HG03108 (cell line): ENCODE measurements around the gene RAB4B.
"Not testable (repeated sequence)": the region's sequence is repeated elsewhere in the genome, so short reads cannot be mapped to it uniquely, and the experiment has no call there.

Source experiments
- ATAC-seq: cut with Tn5 transposase; IDR thresholded peaks from one replicate; pipeline ENCODE4 v1.9.1; 2021; ENCODE audit warnings: moderate library complexity; ENCODE audit not compliant: unreplicated experiment

The RAB4B gene

DNA sequence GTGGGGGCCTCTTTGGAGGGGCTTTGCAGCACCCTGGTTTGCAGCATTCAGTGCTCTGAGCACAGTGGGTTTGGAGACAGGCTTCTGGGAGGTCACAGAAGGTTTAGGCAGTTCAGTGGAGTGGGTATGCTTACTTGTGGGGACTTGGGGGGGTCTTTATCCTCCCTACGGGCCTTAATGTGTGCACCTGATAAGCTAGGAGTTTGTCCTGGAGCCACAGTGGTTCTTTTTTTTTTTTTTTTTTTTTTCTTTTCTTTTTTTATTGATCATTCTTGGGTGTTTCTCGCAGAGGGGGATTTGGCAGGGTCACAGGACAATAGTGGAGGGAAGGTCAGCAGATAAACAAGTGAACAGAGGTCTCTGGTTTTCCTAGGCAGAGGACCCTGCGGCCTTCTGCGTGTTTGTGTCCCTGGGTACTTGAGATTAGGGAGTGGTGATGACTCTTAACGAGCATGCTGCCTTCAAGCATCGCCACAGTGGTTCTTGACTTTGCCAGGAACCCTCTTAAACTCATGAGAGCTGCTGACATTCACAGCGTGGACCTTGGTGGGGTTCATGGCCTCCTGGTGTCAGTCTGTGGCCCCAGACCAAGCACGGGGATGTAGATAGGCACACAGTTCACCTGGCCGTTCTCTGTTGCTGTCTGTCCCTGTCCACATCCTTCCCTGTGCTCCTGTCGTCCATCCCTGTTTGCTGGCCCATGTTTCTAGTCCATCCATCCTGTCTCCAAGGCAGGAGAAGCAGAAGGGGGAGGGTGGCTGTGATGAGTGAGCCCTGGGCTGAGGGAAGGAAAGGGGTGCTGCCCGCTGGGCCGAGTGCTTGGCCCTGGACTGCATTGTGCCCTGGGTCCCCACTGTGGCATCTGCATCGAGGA is 23.6 kb downstream of the RAB4B start:
- no peak for ATAC-seq

DNA sequence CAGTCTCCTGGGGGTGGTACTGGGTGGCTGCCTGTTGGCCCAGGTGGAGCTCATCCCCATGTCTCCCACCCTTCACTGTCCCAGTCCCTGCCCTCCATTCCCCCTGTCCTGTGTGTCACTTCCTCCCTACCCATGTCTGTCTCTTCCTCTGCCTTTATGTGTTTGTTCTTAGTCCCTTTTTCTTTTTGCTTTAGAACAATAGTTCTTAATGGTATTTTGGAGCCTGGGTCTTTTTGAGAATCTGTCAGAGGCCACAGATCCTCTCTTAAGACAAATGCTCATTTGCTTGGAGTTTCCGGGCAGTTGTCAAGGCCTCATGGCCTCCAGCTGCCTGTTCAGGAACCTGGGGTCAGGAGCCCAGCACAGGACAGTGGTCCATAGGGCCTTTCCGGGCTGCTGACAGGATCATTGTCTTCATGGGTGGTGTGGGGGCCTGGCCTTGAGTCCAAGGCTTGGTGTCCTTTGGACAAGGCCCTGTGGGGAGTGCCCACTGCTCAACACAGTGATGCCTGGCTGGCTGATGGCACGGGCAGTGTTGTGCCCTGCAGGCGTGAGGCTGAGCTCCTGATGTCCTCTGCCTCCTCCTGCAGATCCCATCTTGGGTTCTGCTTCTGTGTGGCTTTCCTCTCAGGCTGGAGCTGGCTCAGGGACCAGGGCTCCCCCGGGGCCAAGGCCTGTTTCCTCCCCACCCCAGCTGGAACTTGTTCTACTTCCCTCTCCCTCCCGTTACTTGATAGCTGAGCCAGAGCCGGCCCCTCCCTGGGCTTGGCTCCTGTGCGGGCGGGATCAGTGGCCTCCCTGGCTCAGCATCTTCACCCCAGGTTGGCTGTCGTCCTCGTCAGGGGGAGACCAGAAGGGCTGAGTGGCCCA is 24.5 kb downstream of the RAB4B start:
- no peak for ATAC-seq

DNA sequence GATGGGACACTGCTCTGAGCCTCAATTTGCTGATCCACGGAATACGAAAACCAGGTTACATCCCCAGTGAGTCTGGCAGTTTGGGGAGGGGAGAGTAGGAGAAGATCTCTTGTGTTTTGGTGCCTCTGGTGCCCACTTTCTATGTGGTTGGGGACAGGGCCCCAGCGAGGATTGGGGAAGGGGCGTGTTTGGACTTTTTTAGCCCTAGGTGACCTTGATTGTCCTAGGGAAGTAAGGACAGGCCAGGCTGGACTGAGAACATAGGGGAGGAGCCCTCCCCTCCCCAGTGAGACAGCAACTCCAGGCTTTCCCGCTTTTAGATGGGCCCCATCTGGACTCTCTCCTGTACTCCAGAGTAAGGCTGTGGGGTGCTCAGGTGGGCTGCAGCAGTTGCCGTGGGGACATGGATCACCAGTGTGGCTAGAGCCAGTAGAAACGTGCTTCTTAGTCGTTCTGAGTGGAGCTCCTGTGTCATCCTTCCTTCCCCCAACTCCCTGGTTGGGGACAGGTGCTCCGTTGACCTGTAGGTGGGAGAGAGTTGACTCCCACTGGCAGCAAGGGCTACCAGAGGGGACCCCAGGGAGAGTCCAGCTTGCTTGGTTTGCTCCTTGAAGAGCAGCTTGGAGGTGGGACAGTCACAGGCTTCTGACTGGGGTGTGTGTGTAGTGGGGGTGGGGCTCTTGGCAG is 25.3 kb downstream of the RAB4B start:
- ATAC-seq = no peak

DNA sequence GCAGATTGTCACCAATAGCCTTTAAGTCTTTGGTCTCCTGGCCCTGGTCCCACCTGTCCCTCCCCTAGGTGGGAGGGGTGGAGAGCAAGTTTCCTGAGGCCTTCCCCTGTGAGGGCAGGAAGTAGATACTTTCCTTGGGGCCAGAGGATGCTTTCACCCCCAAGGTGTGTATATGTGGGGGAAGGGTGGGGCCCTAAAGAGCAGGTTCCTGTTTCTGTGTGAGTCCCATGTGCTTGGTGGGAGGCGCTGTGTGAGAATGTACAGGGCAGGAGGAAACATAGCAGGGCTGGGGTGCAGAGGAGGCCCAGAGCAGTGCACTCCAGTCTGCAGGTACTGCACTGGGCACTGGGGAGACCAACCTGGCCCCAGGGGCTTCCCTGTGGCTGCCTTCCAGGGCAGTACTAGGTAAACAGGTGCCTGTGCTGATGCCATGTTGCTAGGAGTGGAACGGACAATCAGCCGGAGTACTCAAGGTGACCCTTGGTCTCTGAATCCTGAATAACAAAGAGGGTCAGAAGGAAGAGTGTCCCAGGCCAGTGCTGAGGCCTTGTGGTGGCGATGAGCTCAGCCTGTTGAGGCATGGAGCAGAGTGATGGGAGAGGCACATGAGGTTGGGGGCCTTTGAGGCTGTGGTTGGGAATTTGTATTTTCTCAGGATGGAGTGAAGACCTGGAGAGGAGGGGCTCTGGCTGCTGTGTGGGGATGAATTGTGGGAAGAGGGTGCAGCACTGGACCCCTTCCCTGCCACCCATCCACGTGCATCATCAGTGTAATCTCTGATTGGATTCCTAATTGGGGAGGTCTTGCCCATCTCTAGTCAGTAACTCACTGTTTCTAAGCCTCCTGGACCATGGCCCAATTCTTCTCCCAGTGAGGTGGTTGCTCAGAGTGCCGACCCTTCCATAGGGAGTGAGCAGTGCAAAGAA is 26.1 kb downstream of the RAB4B start:
- ATAC-seq = no peak

DNA sequence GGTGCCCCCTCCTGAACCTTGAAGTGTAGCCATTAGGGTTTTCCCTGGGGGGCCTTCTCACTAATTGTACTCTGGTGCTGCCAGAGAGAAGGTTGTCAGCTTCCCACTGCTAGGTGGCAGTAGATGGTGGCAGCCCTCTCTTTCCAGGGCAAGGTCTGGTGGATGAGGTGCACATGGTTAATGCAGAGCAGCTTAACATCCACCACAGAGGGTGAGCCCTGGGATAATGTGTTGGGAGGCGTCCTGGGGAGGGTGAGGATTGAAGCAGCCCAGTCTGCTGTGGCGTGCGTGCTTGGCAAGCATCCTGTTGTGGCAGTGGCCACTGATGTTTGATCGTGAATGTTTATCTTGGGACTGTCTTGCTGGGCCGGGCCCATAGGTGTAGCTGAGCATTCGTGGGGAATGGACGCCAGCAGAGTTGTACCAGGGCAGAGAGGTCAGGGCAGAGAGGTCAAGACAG is 26.8 kb downstream of the RAB4B start:
- no peak for ATAC-seq

DNA sequence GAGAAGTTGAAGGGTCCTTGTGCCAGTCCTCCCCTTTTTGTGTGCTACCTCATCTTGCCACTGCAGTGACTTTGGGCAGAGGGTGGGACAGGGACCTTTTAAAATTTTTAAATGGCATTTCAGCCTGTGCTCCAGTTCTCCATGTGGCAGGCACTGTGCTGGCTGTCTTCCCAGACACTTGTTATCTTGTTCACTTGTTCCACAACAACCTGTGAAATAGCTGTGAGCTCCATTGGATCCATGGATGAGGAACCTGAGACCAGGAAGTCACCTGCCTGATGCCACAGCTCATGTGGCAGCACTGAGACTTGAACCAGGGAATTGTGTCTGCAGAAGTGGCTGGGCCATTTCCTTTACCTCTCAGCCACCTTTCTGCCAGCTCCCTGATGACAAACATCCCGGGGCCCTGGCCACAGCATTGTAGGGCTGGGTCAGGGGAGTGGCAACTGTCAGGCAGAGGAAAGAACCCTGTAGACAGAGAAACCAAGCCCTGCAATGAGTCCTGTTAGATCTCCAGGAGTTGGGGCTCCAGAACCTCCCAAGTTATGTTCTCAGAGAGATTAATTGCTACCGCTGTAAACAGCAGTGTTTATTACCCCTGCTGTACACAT is 27.3 kb downstream of the RAB4B start:
- ATAC-seq = no peak

DNA sequence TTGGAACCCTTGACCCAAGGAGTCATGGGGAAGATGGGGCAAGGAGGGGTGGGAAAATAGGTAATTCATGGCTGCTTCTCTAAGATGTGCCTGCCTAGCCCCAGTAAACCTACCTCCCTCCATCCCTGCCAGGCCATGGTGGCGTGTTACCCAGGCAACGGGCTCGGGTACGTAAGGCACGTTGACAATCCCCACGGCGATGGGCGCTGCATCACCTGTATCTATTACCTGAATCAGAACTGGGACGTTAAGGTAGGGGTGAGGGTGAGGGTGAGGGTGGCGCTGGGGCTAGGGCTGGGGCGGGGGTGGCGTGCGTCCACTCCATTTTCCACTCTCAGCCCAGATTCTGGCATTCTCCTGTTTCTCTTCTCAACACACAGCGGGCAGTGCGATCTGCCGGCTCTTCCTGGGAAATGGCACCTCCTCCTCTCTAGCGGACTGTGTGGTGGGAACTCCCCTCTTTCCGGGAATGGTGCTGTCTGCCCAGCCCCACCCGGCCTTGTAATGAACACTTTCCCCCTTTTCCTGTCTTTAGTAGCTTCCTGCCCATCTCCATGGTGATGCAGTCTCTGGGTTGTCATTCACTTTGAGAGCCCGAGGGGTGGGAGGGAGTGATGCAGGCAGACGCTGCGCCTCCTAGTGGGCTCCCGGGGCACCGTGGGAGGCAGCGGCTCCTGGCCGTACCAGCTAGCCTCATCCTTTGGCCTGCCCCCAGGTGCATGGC is 28.5 kb downstream of the RAB4B start:
- no peak for ATAC-seq

DNA sequence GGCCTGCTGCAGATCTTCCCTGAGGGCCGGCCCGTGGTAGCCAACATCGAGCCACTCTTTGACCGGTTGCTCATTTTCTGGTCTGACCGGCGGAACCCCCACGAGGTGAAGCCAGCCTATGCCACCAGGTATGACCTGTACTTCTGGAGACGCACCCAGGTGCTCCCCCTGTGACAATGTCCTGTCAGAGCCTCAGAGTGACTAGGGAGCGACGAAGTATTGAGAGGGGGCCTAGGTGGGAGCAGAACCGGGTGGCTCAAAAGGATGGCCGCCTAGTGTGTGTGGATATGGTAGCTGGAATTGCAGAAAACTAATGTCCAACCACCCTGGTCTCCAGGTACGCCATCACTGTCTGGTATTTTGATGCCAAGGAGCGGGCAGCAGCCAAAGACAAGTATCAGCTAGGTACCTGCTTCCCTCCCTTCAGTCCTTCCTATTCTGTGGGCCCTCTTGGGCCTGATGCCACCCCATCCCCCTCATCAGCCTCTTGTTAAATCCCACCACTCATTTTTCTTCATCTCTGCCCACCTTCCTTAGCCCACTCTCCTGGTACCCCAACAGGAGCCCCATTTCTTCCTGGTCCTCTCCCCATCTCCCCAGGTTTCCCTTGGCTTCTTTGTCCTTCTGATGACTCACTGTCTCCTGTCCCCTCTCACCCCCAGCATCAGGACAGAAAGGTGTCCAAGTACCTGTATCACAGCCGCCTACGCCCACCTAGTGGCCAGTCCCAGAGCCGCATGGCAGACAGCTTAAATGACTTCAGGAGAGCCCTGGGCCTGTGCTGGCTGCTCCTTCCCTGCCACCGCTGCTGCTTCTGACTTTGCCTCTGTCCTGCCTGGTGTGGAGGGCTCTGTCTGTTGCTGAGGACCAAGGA is 29.3 kb downstream of the RAB4B start:
- no peak for ATAC-seq

DNA sequence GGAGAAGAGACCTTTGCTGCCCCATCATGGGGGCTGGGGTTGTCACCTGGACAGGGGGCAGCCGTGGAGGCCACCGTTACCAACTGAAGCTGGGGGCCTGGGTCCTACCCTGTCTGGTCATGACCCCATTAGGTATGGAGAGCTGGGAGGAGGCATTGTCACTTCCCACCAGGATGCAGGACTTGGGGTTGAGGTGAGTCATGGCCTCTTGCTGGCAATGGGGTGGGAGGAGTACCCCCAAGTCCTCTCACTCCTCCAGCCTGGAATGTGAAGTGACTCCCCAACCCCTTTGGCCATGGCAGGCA is 29.9 kb downstream of the RAB4B start:
- ATAC-seq = no peak

DNA sequence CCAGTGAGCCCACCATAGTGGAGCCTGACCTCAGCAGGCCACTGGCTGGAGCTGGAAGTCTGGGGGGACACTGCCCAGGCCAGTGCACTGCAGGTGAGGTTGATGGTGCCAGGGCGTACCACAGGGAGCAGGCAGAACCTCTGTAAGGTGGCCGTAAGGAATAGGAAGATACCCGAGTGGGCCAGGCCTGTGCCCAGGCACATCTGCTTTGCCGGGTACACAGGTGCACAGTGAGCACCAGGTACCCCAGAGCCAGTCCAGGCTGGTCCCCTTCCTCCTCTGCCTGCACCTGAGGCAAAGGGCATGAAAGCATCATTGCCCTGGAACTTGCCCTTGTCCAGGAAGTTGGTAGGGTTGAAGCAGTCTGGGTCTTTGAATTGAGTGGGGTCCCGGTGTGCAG is 30.4 kb downstream of the RAB4B start:
- ATAC-seq = no peak

DNA sequence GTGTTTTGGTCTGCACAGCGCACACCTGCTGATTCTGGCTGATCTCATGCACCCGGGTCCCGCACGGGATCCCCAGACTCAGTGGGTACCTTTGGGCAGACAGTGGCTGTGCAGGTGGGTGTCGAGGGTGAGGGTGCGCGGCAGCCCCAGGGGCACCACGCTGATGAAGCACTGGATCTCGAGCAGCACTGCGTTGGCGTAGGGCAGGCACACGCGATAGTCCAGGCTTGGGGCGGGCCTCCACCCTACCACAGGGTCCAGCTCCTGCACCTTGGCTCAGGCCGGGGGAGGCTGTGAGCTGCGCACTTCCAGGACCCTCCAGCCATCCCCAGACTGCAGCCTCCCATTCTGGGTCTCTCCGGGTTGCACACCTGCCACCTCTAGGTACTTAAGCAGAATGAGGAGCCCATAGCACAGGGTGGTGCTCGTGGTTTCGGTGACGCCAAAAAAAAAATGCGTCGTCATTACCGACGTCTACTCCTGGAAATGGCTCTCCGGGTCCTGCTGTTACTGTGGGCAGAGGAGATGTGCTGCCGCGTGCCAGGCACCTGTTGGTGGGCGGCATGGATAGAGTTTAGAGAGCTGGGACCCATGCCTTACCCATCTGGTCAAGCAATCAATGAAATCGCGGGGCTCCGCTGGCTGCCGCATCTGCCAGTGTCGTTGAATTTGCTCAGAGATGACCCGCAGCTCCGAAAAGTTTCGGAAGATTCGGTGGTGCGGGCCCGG is 31.5 kb downstream of the RAB4B start:
- no peak for ATAC-seq

DNA sequence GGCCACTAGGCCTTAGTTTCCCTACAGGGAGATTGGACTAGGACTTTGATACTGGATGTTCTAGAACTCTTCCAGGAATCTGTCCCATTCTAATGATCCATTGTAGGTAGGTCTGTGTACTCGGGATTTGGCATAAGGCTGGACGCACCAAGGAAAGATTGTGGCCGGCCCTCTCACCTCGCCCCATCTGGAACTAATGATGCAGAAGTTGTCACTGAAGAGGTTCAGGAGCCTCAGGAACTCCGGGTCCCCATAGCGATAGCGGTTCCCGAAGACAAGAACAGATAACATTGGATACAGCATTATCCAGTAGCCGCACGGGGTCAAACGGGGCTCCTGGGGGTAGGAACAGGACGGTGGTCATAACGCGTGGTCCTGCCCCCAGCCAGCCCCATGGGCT is 32.1 kb downstream of the RAB4B start:
- no peak for ATAC-seq

DNA sequence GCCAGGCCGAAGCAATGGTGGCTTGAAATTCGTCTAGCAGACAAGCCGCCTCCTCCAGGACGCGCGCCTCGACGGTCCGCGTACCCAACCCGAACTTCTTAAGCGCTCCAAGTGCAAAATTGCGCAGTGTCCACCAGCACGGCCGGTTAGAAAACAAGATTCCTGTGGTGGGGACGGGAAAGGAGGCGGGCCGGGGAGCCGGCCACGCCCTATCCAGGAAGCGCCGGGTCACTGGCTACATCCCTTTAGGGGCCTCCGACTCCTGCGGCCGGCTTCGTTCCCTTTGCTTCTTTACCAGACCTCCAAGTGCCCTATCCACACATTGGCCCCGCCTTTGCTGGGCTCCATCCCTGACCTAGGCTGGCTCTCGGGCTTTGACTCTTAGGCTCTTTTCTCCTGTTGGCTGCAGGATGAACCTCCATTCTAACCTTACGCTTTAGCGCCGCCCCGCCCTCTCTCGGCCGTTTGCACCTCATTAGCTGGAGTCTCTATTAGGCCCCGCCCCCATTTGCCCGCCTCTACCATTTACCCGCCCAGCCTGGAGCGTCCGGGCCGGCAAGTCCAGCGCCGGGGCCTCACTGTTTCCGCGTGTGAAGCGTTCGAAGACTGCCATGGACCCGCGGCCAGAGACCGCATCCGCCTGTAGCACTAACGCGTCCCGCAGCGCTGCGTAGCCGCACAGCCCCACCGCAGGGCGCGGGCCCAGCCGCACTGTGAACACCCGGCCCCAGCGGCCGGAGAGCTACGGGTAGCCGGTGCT is 32.8 kb downstream of the RAB4B start:
- peak; percentile 56 for ATAC-seq

DNA sequence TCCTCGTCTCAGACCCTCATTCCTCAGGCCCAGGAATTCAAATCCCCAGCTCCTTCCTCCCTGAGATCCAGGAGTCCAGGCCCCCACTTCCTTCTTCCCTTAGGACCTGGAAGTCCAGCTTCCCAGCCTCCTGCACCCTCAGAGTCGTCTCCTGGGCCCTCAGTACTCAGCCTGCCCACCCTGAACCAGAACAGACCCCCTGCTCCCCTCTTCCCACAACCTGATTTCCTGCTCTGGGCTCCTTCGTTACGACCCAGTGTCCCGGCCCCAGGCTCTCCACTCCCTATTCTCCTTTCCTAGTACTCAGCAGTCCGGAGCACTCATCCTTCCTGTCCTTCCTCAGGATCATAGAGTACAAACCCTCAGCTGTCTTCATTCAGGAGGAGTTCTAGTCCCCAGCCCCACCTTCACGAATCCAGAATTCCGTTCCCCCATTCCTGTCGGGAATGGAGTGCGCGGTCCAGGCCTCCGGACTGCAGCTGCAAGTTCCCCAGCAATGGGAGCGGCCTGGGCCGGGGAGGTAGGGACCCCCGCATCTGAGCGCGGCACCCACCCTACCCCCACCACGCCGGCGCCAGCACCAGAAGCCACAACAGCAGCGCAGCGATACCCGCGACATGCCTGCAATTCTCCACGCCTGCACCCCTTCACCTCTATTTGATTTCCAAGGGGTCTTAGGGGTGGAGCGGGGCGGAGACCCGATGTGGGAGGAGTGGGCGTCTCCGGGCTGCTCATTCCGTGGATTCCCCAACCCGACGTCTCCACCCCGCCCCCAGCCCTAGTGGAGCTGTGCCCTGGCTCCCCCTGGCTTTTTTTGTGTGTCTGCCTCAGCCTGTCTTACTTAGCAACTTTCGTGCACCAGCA is 33.7 kb downstream of the RAB4B start:
- no peak for ATAC-seq

DNA sequence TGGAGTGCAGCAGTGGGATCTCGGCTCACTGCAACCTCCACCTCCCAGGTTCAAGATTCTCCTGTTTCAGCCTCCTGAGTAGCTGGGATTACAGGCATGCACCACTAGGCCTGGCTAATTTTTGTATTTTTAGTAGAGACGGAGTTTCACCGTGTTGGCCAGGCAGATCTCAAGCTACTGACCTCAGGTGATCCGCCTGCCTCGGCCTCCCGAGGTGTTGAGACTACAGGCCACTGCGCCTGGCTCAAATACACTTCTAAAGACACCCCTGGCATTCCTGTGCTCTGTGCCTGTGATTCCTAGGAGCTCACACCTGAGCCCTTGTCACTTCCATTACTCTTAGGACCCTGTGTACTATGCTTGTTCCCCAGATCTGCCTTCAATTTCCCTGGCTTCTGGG is 34.5 kb downstream of the RAB4B start:
- ATAC-seq = not testable (repeated sequence)

DNA sequence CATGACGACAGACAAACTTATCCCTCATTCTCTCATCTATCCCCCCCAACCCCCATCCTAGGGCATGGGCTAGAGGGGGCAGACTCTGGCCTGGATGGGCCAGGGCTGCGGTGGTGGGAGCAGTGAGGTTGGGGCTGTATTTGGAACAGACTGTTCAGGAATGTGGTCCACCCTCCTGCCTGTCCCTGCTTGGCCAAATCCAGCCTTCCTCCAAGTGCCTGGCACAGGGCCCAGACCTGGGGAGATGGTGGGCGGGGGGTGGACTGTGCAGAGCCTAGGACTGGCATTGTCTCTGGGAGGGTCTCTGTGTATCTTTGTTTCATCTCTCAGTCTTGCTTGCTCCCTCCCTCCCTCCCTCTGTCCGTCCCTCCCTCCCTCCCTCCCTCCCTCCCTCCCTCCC is 35.1 kb downstream of the RAB4B start:
- no peak for ATAC-seq
